ENCODE data around the gene MYO9A.

- TF ChIP-seq CTCF (IDR thresholded peaks at IDR 0.05; ENCODE audit: poor library complexity) (no peak), EZH2 (IDR thresholded peaks at IDR 0.05; ENCODE audit: borderline replicate concordance) (no peak), EZH2phosphoT487 (IDR thresholded peaks at IDR 0.05; ENCODE audit: low read depth, severe bottlenecking, unreplicated experiment) (no peak)
These were observed 37.2 kb upstream of the MYO9A start for GRCh38 chr15:72155003-72155621.

Data from hepatocyte (in vitro differentiated cells).